IMR-90 (cell line): ENCODE results near the gene PCGF5. TPM values are rescaled to one million over a fixed set of nuclear protein-coding genes. Genes with fewer than 3 reads are reported as not detected.

Experiments
- ATAC-seq: fragments of 200-7000 bp; cut with Tn5 transposase; 2 replicates; pipeline ENCODE4 v1.9.1; 2020; ENCODE audit warnings: low read depth, mild to moderate bottlenecking, moderate library complexity
- BruUV-seq: library from RNA; stranded (reverse); fragments of 400-500 nt; replicated peaks from 2 replicates; lab custom pipeline; 2021; lab: Mats Ljungman, UMichigan
- CTCF ChIA-PET: fragments of 300-600 bp; formaldehyde crosslinking; extraction: SDS; loops from one replicate; lab custom pipeline; 2021; ENCODE audit warnings: antibody characterized with exemption; lab: Yijun Ruan, JAX
- POLR2A ChIA-PET: fragments of 300-600 bp; sonication (Branson Sonifier 250); formaldehyde crosslinking; loops from one replicate; lab custom pipeline; 2022; ENCODE audit warnings: antibody characterized with exemption; ENCODE audit not compliant: unreplicated experiment; lab: Charles Lee
- DNase-seq: peaks from one replicate; pipeline ENCODE4 v3.0.0; 2013
- H2AFZ ChIP-seq: replicated peaks from 2 replicates; pipeline ENCODE3; 2013; ENCODE audit warnings: low read length, mild to moderate bottlenecking; ENCODE audit not compliant: poor library complexity
- H2AK5ac ChIP-seq: 2 replicates; pipeline ENCODE4 v1.6.1; 2013; ENCODE audit warnings: low read depth, low read length, inconsistent platforms
- H2AK9ac ChIP-seq: replicated peaks from 2 replicates; pipeline ENCODE3; 2013; ENCODE audit warnings: mild to moderate bottlenecking, low read depth, low read length, moderate library complexity; ENCODE audit not compliant: poor library complexity
- H2BK120ac ChIP-seq: 2 replicates; pipeline ENCODE4 v1.6.1; 2013; ENCODE audit warnings: low read depth, low read length, inconsistent platforms
- H2BK15ac ChIP-seq: 3 replicates; pipeline ENCODE4 v1.6.1; 2013; ENCODE audit warnings: low read depth, low read length, inconsistent platforms
- H2BK20ac ChIP-seq: 2 replicates; pipeline ENCODE4 v1.6.1; 2013; ENCODE audit warnings: low read depth, mild to moderate bottlenecking, inconsistent platforms, low read length, moderate library complexity
- H2BK5ac ChIP-seq: 2 replicates; pipeline ENCODE4 v1.6.1; 2013; ENCODE audit warnings: mild to moderate bottlenecking, low read depth, low read length, inconsistent platforms; ENCODE audit not compliant: poor library complexity, severe bottlenecking
- H3K14ac ChIP-seq: replicated peaks from 2 replicates; pipeline ENCODE4 v1.6.1; 2013; ENCODE audit warnings: low read depth, low read length, inconsistent platforms
- H3K18ac ChIP-seq: 2 replicates; pipeline ENCODE4 v1.6.1; 2013; ENCODE audit warnings: low read depth, low read length, control low read depth
- H3K23ac ChIP-seq: 2 replicates; pipeline ENCODE4 v1.6.1; 2013; ENCODE audit warnings: low read depth, low read length, inconsistent platforms
- H3K27ac ChIP-seq: 2 replicates; pipeline ENCODE4 v1.5.1; 2013; ENCODE audit warnings: mild to moderate bottlenecking, control low read depth, low read length; ENCODE audit not compliant: insufficient read depth
- H3K27me3 ChIP-seq: 2 replicates; pipeline ENCODE4 v1.6.1; 2013; ENCODE audit warnings: low read length; ENCODE audit not compliant: control insufficient read depth, insufficient read depth
- H3K36me3 ChIP-seq: 2 replicates; pipeline ENCODE4 v1.6.1; 2013; ENCODE audit warnings: low read length, mixed read lengths; ENCODE audit not compliant: control insufficient read depth, insufficient read depth
- H3K4ac ChIP-seq: 2 replicates; pipeline ENCODE4 v1.6.1; 2013; ENCODE audit warnings: low read depth, low read length, inconsistent platforms
- H3K4me1 ChIP-seq: 2 replicates; pipeline ENCODE4 v1.6.1; 2013; ENCODE audit warnings: low read length, mixed read lengths; ENCODE audit not compliant: control insufficient read depth, insufficient read depth
- H3K4me2 ChIP-seq: 2 replicates; pipeline ENCODE4 v1.6.1; 2013; ENCODE audit warnings: low read depth, mild to moderate bottlenecking, control low read depth, low read length, moderate library complexity
- H3K4me3 ChIP-seq: 2 replicates; pipeline ENCODE4 v1.5.1; 2013; ENCODE audit warnings: low read depth, mild to moderate bottlenecking, control low read depth, low read length, moderate library complexity; ENCODE audit not compliant: insufficient read depth
- H3K56ac ChIP-seq: 2 replicates; pipeline ENCODE4 v1.6.1; 2013; ENCODE audit warnings: low read length, inconsistent platforms; ENCODE audit not compliant: insufficient read depth; ENCODE audit errors: extremely low read depth
- H3K79me1 ChIP-seq, 2 experiments: 2 replicates each; pipeline ENCODE4 v1.6.1; 2013; ENCODE audit warnings: low read length in 2 of 2, inconsistent platforms in 1 of 2, low read depth in 1 of 2
- H3K9ac ChIP-seq: 2 replicates; pipeline ENCODE4 v1.6.1; 2013; ENCODE audit warnings: low read depth, low read length, control low read depth
- H3K9me1 ChIP-seq: 2 replicates; pipeline ENCODE4 v1.6.1; 2013; ENCODE audit warnings: low read length, inconsistent platforms; ENCODE audit not compliant: insufficient read depth
- H3K9me3 ChIP-seq: 2 replicates; pipeline ENCODE4 v1.6.1; 2013; ENCODE audit warnings: low read length; ENCODE audit not compliant: control insufficient read depth, insufficient read depth
- H4K20me1 ChIP-seq: 2 replicates; pipeline ENCODE4 v1.6.1; 2013; ENCODE audit warnings: low read length, inconsistent platforms; ENCODE audit not compliant: insufficient read depth
- H4K5ac ChIP-seq: 2 replicates; pipeline ENCODE4 v1.6.1; 2013; ENCODE audit warnings: mild to moderate bottlenecking, low read depth, low read length, control low read depth
- H4K8ac ChIP-seq, 2 experiments: 2 replicates each; pipeline ENCODE4 v1.6.1; 2013; ENCODE audit warnings: low read depth in 2 of 2, low read length in 2 of 2, control low read depth in 1 of 2, inconsistent platforms in 1 of 2
- H4K91ac ChIP-seq: 2 replicates; pipeline ENCODE4 v1.6.1; 2013; ENCODE audit warnings: low read depth, low read length, inconsistent platforms; ENCODE audit not compliant: insufficient read depth
- FOS ChIP-seq: fragments of 150-350 bp; IDR thresholded peaks from 2 replicates; pipeline ENCODE4 v1.6.1; 2016; ENCODE audit warnings: low read depth, low read length
- MAFK ChIP-seq: IDR thresholded peaks from 2 replicates; pipeline ENCODE4 v1.6.1; 2012; ENCODE audit warnings: low read depth, low read length, improper control_type of control experiment
- NFE2L2 ChIP-seq: fragments of 150-350 bp; IDR thresholded peaks from 2 replicates; pipeline ENCODE4 v1.6.1; 2016; ENCODE audit warnings: low read depth, mild to moderate bottlenecking, low read length
- POLR2A ChIP-seq: IDR thresholded peaks from 2 replicates; pipeline ENCODE4 v1.6.1; 2012; ENCODE audit warnings: mild to moderate bottlenecking, low read depth, low read length
- RFX5 ChIP-seq: IDR thresholded peaks from 2 replicates; pipeline ENCODE4 v1.8.0; 2012; ENCODE audit warnings: low read depth, mild to moderate bottlenecking, low read length, moderate library complexity
- WGBS, 2 experiments: methylation state at CpG; one replicate each; pipeline versions ENCODE4 v1.1.5 to v1.1.7; 2013; ENCODE audit warnings: missing lambda C conversion rate in 2 of 2; ENCODE audit not compliant: insufficient read length in 1 of 2; ENCODE audit errors: extremely low coverage in 2 of 2; 5-methylcytosine and 5-hydroxymethylcytosine counted together
- dilution Hi-C: fragments of 300-500 bp; cut with HindIII; formaldehyde crosslinking; loops from one replicate; pipeline ENCODE4 v1.14.3; 2018; ENCODE audit warnings: low sequenced_read_pairs; ENCODE audit not compliant: unreplicated experiment
- in situ Hi-C: fragments of 300-500 bp; cut with MboI; formaldehyde crosslinking; loops from 3 replicates; pipeline ENCODE4 v1.14.3; 2019; ENCODE audit warnings: low sequenced_read_pairs, inconsistent platforms, mixed read lengths
- intact Hi-C: fragments of 100-400 bp; cut with micrococcal nuclease; formaldehyde crosslinking; loops from 2 replicates; pipeline ENCODE4 v1.10.0; 2022
- polyA plus RNA-seq, 3 experiments: library from polyadenylated mRNA; depleted of rRNA; stranded (reverse); fragments of >200 nt; gene quantifications; 2 replicates each; pipeline ENCODE4 v1.2.3, GENCODE V29; 2012; ENCODE audit warnings: low replicate concordance in 1 of 3
- total RNA-seq: library from RNA; depleted of rRNA; stranded (reverse); fragments of >200 nt; gene quantifications from 2 replicates; pipeline ENCODE4 v1.2.3, GENCODE V29; 2012

Gene PCGF5
- total and polyA plus RNA-seq, 2 of the 4 experiments (the other 2 are of a cell fraction): 9.0 to 18.1 TPM

GRCh38 chr10:91238191-91238590 lies 17.7 kb downstream of the PCGF5 start:
- Histone ChIP-seq H4K5ac (no peak overlapping the region), H2AK9ac (no peak overlapping the region), H3K23ac (no peak overlapping the region), H2AFZ (no peak overlapping the region), H3K14ac (no peak overlapping the region), H3K56ac (no peak overlapping the region), H2AK5ac (no peak overlapping the region), H3K27me3 (no peaks in the 10 kb centered on the region), H3K79me1 (peaks cover 8 to 14% of the 10 kb centered on the region in 2 experiments; a peak in 3 of 4 replicates), H3K18ac (no peak overlapping the region), H4K91ac (no peak overlapping the region), H3K9ac (no peak overlapping the region), H2BK15ac (no peak overlapping the region), H3K4ac (no peak overlapping the region), H3K27ac (no peak overlapping the region), H2BK120ac (no peak overlapping the region), H4K20me1 (no peaks in the 10 kb centered on the region), H3K9me1 (peaks cover 2% of the 10 kb centered on the region; the same call in 1 of the 2 replicates), H2BK20ac (no peak overlapping the region), H3K4me1 (peaks cover 3% of the 10 kb centered on the region; the same call in 1 of the 2 replicates), H2BK5ac (no peak overlapping the region), H3K36me3 (no peaks in the 10 kb centered on the region; the same call in 1 of the 2 replicates), H3K9me3 (no peaks in the 10 kb centered on the region), H3K4me2 (no peak overlapping the region), H4K8ac (no peak overlapping the region), H3K4me3 (no peak overlapping the region)
- ChIA-PET CTCF (interaction anchor here (0.6 kb wide), 1 partner anchor 10 kb away, joined by 7 read pairs; no protein-coding TSS in a partner anchor), POLR2A (no interaction called here)
- dilution Hi-C loops (no loop called here), in situ Hi-C loops (no loop called here), intact Hi-C loops (no loop called here)
- no TSS peak for BruUV-seq
- DNase-seq: no peak
- no peak for ATAC-seq
- no peak for TF ChIP-seq POLR2A
- TF ChIP-seq NFE2L2: no peak
- TF ChIP-seq FOS: no peak
- no peak for TF ChIP-seq RFX5
- no peak for TF ChIP-seq MAFK
- no CpG with 5 or more reads among the region's 1 CpG for WGBS, 2 experiments
